SW480 (cell line): ENCODE results near the gene AKAP13.

Experiments
- DNase-seq: peaks from one replicate; pipeline ENCODE4 v3.0.0-alpha.2; 2016; ENCODE audit warnings: low spot score

Gene AKAP13

DNA sequence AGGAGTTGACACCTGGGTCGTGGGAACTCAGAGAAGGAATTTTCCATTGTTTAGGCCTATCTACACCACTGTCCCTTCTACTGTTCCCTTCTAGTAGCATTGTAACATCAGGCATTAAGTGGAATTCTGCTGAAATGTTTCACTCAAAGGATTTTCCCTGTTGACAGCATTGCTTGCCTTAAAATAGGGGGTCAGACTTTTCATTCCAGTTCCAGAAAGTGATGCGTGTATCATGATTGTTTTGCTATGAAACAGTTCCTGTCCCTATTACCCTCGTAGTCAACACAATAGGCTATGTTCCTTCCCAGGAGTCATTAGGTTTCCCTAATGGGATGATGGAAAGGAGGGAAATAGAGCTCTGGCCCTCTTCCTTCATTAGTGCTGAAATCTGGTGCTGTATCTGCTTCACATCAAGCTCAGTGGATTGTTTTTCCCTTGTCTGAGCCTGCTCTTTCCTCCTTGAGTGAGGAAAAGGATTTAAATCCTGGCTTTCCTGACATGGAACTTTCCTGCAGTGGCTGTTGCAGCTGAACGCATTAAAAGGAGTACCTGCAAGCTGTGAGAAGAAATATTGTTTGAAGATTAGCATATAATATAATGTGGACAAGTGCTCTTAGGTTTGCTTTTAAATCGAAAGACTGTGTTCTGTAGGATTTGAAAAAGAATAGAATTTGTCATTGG, 218.5 kb downstream of the AKAP13 start:
- DNase-seq: no peak

DNA sequence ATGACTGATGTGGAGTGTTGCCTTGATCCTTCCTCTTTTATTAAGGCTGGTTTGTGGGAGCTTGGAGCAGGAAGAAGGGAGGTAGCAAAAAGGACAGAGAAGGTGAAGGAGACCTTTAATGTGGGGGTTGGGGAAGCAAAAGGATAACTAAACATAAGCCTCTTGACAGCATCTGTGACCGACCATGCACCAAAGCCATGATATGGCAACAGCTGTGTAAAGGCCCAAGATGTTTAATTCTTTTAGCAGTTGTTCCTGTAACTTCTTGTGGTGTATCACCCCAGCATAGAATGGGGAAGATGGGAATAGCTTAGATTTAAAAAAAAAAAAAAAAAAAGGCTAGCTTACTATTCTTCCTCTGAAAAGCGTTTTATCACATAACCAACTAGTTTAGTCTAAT, 219.6 kb downstream of the AKAP13 start:
- DNase-seq: no peak

DNA sequence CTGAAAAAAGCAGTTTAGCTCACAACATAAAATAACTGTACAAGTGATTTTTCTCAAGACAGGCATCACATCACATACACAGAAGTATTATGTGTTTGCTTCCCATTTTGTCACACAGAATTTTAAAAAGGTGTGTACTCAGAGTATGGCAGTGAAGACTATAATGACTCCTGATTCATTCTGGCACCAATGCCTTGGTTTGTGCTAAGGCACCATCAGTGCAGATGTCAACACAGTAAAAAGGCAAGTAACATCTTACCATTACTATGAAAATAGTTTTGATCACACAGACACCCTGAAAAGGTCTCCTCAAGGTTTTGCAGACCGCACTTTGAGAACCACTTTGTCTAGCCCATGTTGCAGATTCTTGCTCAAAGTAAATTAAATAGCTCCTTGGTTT, 222.8 kb downstream of the AKAP13 start:
- no peak for DNase-seq

DNA sequence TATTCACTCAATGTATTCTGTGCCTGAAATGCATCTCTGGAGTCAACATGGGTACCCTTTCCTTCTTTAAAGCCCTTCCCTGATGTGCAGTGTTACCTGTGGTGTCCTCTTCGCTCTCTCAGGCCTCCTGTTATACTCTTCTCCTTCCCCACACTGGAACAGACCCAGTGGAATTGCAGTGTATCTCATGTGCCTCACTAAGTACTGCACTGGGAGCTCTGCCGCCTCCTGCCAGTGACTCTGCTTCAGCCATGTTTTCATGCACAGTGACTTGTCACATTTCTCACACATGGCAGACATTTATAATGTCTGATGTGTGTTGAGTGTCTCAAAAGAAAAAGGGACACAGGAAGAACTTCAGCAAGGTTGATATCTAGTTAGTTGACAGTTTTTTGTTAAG, 223.3 kb downstream of the AKAP13 start:
- no peak for DNase-seq

DNA sequence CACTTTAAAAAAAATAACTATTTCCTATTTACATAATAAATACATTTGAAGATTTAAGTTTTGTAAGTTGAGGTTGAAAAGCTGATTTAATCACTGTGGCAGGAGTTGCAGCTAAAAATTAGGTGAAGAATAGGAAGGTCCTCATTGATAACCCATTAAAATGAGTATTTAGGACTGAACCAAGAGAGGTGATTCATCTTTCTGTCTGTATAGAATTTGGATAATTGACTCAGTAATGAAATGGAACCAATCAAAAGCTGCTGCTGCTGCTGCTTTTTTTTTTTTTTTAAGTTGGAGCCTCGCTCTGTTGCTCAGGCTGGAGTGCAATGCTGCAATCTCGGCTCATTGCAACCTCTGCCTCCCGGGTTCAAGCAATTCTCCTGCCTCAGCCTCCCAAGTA, 223.8 kb downstream of the AKAP13 start:
- no peak for DNase-seq

DNA sequence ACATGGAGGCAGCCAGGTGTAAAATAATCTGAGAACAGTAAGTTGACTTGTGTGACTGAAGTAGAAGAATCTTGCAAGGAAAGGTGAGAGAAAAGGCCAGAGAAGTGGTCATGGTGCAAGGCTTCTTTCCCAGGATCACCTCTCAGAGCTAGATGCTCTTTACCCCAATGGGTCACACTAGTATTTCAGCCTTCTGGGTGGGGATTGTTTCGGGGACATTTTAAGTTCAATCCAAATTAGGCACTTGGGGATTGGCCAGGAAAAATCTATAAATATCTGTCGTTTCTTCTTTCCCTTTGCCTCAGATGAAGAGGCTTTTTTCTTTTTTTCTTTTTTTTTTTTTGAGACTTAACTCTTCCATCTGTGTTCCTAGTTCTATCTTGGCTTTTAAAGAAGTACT, 226.3 kb downstream of the AKAP13 start:
- no peak for DNase-seq

DNA sequence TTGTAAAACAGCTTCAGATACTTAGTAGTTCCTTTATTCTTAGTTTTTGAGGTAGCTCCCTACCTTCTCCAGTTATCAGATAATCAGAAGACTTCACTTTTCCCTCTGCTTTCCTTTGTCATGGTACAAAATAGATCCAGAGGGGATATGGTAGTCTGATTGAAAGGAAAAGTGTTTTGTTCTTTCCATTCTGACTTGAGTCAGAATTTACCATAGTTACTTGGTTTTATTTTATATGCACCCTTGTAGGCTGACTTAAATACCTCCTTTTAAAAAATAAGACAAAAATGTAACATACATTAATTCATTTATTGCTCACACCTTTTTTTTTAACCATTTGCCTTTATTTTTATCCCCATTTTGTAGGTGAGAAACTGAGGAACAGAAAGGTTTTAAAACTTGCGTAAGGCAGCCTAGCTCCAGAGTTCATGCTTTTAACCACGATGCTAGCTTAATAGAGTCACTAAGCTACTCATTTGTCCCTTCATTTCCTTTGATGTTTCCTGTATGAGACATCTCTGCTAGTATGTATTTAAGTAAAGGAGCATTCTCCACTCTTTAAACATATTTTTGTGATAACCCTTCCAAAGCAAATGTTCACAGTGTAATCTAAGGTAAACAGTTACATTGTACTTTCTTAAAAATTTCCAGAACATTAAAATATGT, 226.9 kb downstream of the AKAP13 start:
- no peak for DNase-seq

DNA sequence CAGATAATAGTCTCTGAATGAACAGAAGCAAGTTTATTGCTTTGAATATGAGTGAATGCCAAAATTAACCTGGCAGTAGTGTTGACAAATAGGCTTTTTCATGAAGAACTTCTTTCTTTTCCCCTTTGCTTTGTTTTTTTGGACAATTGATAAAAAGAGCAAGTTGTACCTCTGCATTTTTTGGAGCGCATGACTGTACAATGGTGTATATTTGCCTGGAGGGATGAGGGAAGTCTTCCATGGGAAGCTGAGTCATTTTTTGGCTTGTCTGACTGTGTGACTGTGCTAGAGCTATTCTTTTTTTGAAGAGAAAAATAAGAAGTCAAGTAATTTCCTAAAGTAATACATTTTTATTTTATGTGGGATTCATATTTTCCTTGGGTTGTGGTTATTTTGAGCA, 227.4 kb downstream of the AKAP13 start:
- DNase-seq: no peak

DNA sequence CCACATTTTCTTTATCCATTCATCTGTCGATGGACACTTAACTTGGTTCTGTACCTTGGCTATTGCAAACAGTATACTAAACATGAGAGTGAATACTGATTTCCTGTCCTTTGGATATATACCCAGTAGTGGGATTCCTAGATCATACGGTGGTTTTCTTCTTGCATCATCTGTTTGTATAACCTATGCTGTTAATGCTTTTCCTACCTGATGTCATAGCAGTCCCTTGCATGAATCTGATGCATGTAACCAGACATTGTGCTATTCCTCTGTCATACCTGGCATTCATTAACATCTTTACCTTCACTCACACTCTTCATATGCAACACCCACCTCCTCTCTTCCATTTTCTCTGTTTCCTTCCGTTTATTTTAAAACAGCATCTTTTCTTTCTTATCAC, 229.1 kb downstream of the AKAP13 start:
- no peak for DNase-seq

DNA sequence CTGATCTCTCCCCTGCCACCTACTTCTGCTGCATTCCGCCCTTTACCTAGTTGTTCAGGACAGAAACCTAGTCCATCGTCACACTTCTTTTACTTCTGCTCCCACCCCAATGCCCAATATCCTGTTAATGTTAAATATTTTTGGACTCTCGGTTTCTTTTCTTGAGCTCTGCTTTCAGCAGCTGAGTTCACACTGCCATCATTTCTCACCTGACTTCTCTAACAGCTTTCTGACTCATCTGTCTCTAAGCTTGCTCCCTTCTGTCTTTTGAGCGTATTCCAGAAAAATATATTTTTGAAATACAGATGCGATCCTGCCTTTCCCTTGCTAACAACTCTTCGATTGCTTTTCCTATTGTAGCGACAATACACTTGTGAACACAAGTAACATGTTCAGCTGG, 231.0 kb downstream of the AKAP13 start:
- DNase-seq: no peak

DNA sequence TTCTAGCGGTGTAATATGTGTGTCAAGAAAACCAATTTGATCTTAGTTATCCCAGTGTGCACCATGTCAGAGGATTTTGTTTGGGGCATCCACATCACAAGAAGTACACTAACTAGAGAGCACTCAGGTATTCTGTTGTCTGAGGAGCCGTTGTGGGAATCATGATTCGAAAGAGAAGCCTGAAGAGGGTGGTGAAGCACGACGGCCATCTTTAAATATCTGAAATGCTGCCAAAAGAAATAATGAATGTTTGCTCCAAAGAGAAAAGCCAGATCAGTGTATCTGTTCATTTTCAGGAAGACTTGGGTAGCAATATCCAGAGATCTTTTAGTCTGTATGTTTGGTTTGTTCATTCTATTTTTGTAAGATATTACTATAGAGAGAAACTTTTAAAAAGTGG, 233.7 kb downstream of the AKAP13 start:
- DNase-seq: no peak

DNA sequence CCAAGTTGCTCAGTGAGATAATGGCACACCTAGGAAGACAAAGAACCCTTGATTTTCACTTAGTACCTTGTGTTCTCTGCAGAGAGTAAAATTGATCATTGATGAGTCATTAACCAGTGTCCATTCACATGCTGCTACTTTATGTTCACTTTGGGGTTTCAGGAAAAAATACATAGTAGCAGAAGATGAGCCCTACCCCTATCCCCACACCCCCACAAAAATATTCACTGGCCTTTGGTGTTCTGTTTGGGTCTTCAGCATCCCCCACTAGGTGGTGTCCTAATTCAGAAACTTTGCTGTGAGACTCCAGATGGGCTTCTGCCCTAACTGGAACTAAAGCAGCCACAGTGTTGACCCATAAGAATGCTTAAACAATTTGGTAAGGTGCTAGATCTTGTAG, 235.5 kb downstream of the AKAP13 start:
- DNase-seq: no peak

DNA sequence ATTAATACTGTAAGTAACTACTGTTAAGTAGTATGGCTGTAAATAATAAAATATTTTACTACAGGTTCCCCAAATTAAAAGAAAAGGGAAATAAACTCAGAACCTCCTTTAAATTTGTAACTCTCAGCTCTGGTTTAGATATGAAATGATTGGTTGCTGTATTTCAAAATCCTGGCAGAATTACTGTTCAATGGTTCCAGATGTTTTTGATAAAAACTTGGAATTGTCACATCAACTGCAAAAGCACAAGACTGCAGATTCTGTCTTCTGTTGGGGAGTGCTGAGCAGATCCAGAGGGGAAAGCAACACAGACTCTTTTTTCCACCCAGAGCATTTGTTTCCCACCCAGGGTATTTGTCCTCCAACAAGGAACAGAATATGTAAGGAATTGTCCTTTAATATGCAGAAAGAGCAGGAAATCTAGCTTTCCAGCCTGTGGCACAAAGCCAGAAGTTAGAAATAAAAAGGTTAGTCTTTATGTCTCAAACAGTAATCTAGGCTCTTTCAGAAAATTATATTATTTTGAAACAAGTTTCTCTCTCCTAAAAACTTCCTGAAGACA, 236.2 kb downstream of the AKAP13 start:
- DNase-seq: no peak

DNA sequence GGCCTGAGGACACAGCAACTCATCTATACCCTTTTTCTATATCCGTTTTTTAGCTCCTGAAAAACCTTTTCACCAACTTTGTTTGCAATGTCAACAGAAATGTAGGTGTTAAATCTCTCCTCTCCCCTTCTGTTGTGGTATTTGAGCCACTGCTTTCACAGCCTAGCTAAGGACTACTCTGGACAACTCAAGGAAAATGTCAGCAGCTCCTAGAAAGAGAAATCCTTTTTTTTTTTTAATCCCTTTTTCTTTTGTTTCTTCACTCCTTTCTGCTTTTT, 237.8 kb downstream of the AKAP13 start:
- no peak for DNase-seq

DNA sequence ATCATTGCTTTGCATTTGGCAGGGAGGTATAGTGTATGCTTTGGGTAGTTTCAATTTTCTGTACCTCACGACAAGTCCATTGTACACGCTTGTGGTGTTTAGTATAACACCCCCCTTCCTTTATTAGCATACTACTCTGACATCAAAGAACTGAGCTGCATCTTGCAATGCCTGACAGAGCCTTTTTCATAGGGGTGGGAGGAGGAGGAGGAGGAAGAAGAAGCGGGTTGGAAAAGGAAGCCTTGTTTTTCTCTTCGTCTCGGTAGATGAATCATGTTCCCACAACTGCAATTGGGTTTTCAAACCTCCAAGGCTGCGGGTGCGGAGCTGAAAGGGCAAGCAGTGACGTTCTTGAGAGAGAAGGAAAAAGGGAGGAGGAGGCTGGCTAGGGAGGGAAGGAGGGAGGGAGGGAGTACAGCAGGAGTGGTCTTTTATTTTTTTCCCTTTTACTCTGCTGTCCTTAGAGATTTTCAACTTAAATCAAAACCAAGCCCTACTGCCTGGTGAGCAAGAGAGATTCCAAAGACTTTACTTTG, 238.6 kb downstream of the AKAP13 start:
- DNase-seq: no peak

DNA sequence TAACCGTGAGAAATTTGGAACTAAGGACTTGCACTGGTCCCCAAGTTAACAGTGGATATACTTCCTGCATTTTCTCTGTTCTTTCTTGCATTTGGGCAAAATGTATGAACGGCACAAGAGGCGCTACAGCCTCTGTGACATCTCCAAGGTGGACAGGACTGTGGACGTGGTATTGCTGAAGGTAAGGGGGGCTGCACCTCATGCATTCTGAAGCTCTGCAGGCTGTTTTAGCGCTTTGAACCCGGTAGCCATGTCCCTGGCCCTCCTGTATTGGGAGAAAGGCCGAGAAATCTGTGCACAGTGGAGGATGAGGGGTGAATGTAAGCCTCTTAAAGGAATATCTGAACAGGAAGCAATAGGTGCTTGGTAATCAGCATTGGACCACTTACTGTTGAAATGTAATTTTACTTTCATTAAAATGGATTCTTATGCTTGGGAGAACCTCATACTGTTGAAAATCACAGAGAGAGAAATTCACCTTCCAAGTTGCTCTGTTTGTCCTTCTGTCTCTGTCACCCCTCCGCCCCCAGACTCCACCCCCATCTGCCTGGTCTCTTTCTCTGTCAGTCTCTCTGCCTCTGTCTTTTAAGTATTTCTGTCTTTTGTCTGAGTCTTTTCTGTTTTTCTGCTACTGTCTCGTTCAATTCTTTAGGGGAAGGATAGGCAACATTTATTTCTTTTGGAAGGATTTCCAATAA, 239.7 kb downstream of the AKAP13 start:
- DNase-seq: no peak

DNA sequence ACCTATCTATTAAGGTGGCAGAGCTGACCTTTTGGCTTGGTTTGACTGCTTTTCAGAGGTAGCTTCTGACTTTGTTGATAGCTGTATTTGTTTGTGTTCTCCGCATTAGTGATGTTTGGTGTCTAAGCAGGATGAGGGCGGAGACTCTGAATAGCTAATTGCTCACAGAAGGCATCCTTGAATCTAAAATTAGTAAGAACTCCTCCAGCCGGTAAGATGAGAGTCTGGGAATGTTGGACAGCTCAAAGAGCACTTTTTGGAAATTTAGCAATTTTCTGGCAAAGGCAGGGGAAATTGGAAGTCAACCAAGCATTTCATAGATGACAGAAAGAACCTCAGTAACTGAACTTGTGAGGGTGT, 240.3 kb downstream of the AKAP13 start:
- no peak for DNase-seq

DNA sequence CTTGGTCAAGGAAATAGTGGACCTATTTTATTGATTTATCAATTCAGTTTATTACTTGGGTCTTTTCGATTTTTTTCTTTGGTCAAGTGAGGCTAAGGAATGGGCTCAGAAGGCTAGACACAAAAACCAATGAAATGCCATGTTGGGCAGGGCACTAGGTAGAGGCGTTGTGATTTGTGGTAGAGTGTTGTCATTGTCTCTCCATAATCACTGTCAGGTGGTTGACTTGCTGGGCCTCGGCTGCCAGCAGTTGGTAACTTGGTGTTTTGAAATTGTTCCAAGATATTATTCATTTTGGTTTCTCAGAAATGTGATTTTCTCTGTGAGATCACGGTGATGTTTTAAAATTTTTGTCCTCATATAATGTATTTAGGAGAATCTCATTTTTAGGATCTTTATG, 240.7 kb downstream of the AKAP13 start:
- no peak for DNase-seq

DNA sequence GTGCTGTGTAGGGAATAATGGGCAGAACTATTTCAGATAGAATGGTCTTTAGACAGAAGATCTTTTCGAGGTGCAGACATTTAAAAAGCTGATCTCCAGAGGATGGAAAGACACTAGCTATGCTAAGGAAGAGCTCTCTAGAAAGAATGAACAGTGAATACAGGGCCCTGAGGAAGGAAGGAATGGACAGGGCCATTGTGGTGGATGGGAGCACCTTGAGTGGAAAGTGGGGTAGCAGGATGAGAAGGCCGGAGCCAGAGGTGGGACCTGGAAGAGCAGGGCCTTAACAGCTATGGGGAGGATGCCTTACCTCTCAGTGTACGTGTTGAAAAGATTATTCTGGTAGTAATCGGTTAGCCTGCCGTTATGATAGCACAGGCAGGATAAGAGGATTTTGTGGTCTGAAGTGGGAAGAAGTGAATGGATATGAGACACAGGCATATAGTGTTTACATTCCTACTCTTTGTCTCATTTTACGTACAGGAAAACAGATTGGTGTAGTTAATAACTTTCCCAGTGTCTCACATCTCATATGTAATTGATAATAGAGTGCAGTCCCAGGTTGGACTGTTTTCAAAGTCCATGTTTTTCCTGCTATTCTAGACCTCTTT, 241.9 kb downstream of the AKAP13 start:
- DNase-seq: no peak

DNA sequence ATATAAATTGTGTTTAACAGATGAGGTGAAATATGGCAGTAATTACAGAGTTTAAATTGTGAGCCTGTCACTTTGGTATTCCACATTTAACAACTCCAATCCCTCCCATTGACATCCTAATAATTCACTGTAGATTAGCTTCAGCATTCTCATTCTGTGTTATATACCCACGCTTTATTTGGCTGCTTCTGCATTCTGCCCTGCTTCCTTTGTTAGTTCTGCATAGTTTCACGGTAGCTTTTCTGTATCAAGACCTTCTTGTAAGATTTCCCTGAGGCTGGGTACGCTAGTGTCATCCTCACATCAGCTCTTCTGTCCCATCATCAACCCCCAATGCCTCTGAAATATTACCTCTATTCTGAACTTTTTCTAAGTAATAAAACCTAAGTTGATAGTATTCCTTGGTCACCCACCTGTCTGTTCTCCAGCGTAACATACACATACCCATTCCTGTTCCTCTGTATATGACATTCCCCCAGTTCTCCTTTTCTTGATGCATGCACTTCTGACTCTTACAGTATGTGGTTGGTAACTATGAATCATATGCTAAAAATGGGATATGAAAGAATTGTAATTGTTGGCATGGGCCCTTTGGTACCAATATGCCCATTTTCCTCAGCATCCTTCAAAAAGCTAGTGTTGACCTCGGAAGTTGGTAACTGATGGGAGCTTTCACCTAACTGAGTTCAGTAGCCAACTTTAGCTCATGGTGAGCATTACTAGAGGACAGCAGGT, 243.1 kb downstream of the AKAP13 start:
- no peak for DNase-seq

DNA sequence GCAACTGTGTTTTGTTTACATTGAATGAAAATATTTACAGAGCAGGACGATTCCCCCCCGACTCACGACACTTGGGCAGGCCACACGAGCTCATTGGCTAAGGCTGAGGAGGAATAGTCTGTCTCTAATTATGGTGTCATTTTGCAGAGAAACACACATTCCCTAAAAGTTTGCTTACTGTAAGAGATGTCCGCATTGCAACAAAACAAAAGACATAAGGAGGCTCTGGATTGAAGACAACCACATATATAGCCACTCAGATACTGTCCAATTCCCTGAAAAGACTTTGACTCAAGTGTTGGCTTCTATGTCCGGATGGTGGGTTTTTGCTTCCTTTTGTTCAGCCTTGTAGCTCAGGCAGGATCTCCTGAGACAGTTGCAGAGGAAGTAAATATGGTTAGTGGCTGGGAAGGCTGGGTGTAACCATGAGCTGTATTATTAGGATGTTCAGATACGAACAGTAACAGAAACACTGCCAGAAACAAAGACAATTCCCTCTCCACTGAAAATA, 243.9 kb downstream of the AKAP13 start:
- no peak for DNase-seq
